OCI-M1 (cell line): ENCODE measurements around the gene TFB2M.

ENCODE experiments used
- DNase-seq: peaks from one replicate; lab custom pipeline; 2025; lab: John Stamatoyannopoulos, UW

Gene TFB2M

GRCh38 chr1:246513041-246513440 lies 53.0 kb downstream of the TFB2M start:
- no peak for DNase-seq

GRCh38 chr1:246512635-246513034 lies 53.4 kb downstream of the TFB2M start:
- DNase-seq = no peak

GRCh38 chr1:246512230-246512629 lies 53.8 kb downstream of the TFB2M start:
- no peak for DNase-seq

- no peak for DNase-seq
These were observed 54.9 kb downstream of the TFB2M start for GRCh38 chr1:246511203-246511602.

GRCh38 chr1:246510147-246511030 lies 55.7 kb downstream of the TFB2M start:
- DNase-seq = no peak

- no peak for DNase-seq
These were observed 57.0 kb downstream of the TFB2M start for GRCh38 chr1:246508897-246509688.

GRCh38 chr1:246506674-246507481 lies 59.2 kb downstream of the TFB2M start, which contains the start of gene SMYD3:
SMYD3 (minus strand) TSS chr1:246507279.
- peak; percentile 85 for DNase-seq

GRCh38 chr1:246506367-246506673 lies 59.7 kb downstream of the TFB2M start:
- DNase-seq = no peak

- DNase-seq = no peak
These were observed 62.7 kb downstream of the TFB2M start for GRCh38 chr1:246503341-246503740.

- peak; percentile 88 for DNase-seq
These were observed 68.6 kb downstream of the TFB2M start for GRCh38 chr1:246497331-246497915.

GRCh38 chr1:246492611-246493245 lies 73.3 kb downstream of the TFB2M start:
- DNase-seq = peak; percentile 87

- no peak for DNase-seq
These were observed 74.5 kb downstream of the TFB2M start for GRCh38 chr1:246491551-246492053.
